GM21381 (cell line): ENCODE measurements around the gene SYT13.

Experiments
- ATAC-seq: cut with Tn5 transposase; IDR thresholded peaks from one replicate; pipeline ENCODE4 v1.9.1; 2021; ENCODE audit warnings: mild to moderate bottlenecking, moderate library complexity; ENCODE audit not compliant: unreplicated experiment

Gene SYT13, protein sequence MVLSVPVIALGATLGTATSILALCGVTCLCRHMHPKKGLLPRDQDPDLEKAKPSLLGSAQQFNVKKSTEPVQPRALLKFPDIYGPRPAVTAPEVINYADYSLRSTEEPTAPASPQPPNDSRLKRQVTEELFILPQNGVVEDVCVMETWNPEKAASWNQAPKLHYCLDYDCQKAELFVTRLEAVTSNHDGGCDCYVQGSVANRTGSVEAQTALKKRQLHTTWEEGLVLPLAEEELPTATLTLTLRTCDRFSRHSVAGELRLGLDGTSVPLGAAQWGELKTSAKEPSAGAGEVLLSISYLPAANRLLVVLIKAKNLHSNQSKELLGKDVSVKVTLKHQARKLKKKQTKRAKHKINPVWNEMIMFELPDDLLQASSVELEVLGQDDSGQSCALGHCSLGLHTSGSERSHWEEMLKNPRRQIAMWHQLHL

DNA sequence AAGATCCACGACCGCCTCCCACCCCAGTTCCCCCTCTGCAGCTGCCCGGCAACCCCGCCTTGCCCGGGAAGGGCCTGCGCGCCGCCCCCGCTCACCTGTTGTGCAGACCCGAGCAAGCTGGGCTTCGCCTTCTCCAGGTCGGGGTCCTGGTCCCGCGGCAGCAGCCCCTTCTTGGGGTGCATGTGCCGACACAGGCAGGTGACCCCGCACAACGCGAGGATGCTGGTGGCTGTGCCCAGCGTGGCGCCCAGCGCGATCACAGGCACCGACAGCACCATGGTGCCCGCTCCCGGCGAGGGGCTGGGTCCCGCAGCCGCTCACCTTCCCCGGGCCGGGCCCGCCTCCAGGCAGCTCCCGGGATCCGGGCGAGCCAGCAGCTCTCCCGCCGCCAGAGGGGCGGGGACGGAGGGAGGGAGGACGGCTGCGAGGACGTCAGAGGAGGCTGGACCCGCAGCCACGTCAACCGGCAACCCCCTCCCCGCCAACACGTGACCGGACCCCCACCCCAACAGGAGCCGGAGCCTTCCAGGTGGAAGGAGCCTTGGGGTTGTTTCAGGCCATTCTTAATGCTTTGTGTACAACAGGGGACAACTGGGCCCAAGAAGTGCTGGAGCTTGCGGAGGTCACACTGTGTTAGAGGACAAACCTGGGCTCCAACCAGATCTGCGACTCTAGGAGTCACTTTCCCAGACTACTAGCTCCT, at the start of gene SYT13:
Gene SYT13 (minus strand): TSS at position 412 of the 703 bp plus-strand sequence. CDS start 134 bp downstream, at position 278.
- no peak for ATAC-seq

DNA sequence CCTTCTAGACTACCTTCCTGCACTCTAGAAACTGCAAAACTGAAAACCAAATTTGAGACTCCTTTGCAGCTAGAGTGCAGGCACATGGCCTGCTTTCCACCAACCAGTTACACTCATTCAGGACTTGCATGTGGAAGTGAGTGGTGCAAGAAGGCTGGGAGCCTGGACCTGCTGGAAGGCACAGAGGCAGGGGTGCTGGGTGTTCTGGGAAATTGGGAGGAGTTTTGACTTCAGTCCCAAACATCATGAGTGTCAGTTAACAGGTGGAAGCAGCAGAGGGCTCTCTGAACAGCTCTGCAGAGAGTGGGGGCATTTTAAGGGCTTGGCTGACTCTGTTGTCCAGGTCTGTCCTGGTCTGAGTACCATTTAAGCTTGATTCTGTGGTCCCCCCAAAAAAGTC, 49.3 kb upstream of the SYT13 start:
- no peak for ATAC-seq

DNA sequence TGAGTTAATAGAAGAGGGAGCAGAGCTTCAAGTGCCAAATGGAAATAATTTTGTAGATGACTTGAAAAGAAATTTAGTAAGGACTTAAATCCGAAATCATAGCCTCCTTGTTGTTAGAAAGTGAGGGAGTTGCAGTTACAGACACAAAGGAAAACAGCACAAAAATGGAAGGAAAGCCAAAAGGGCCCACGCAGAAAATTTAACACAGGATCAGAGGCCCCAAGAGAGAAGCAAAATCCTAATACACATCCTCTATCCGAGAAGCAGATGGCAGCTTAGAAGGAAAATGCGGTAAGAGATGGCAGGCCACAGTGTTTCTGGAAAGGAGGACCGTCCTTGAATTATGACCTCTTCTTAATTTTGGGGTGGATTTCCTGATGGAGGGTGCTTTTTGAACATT, 48.7 kb upstream of the SYT13 start:
- no peak for ATAC-seq

DNA sequence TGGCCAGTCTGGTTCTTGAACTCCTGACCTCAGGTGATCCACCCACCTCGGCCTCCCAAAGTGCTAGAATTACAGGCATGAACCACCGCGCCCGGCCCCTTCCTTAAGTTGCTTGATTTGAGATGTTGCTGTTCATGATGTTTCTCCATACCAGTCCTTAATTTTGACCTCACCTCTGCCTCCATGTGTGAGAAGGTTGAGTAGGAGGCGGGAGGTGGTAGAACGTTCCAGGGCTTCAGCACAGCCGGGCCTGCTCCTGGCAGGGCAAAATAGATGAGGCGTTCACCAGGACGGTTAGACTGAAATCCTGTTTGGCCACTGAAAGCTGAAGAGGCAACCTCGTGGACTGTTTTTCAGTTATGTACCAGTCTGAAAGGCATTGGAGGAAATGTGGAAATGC, 48.3 kb upstream of the SYT13 start:
- ATAC-seq: no peak

DNA sequence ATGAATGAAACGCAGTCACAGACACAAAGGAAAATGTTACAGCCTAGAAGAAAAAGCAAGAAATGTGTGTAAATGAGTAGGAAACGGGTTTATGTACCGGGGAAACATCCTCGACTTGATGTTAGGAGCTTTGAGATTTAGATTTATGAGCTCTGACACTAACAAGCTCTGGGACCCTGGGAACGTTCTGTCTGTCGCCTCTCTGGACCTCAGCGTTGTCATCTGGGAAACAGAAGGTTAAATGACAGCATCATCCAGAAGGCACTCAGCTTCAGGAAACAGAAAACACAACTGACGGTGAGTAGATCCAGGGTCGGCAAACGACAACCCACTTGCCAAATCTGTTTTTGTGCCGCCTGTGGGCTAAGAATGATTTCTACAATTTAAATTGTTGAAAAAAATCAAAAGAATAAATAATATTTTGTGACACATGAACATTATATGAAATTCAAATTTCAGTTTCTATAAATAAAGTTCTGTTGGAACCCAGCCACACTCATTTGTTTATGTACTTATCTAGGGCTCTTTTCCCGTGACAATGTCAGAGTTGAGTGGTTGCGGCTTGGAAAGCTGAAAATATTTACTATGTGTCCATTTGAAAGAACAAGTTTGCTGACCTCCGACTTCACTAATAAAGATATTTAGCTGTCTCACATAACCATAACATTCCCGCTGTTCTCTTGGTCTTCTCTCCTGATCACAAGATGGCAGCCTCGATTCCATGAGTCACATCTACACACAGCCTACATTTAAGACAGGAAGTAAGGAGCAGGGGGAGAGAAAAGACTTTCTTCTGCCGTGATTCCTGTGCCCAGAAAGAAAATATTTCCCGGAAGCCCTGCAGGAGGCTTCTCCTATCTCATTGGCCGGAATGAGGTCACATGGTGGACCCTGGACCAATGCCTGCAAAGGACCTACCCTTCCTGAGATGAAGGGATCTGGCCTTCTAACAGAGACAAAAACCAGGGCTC, 47.1 kb upstream of the SYT13 start:
- no peak for ATAC-seq

DNA sequence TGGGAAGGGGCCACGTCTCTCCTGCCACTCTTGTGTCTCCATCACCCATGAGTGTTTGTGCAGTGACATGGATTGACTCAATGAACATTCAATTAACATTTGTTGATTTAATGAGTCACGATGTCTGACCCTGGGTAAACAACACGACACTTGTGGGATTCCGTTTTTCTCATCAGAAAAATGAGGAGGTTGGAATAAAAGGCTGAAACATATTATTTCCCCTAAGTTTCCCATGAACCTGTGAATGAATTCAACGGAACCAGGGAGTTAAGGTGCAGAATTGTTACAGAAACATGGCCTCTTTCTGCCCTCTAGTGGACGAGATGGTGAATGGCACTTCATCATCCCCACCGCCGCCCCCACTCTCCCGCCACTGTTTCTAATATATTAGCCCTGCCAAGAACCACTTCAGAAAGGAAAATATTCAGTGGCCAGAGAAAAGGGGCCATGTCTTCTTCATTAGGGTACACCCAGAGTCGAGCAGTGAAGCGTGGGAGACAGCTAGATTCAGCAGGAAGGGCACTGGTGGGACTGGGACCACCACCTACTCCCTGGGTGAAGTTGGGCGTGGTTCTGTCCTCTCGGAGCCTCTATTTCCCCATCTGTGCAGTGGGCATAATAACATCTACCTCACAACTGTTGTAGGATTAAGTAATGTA, 46.3 kb upstream of the SYT13 start:
- no peak for ATAC-seq

DNA sequence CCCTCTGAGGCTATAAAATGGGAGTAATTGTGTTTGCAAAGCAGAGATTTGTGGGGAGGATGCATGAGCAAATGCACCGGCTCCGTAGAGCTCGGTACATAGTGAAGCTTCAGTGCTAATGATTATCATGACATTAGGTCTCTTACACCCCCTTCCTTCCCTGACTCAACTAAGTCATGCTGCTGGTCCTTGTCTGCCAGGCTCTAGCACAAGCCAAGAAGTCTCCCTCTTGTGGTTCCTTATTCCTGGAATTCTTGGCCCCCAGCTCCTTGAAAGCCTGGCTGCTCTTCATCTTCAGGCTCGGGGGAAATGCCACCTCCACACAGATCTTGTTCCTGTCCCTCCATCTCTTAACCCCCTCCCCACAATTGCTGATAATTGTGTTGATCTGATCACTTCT, 45.7 kb upstream of the SYT13 start:
- ATAC-seq: no peak

DNA sequence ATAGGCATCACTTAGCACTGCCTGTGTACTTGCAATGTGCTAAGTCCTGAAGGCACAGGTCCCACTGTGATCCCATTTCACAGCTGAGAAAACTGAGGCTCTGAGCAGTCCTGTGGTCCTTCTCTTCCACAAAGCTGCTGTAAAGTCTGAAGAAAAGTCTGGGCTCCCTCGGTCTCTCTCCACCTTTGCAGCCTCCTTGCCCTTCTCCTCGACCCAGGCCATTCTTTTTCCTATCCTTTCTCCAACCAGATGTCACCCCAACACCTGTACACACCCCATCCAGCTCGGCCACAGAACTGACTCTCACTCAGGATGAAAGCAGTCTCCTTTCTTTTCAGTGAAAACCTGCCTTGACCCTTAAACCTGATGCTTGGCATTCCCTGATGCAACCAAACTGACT, 42.6 kb upstream of the SYT13 start:
- ATAC-seq: no peak

DNA sequence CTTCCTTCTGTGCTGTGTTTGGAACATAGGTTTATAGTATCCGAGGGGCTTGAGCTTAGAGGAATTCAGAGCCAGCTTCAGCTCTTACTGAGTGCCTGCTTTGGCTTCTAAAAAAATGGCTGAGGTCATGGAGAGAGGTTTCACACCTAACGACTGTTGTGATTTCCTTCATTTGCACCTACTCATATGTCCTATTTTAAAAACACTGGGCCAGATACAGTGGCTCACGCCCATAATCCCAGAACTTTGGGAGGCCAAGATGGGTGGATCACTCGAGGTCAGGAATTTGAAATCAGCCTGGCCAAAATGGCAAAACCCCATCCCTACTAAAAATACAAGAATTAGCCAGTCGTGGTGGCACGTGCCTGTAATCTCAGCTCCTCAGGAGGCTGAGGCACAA, 38.3 kb upstream of the SYT13 start:
- no peak for ATAC-seq

DNA sequence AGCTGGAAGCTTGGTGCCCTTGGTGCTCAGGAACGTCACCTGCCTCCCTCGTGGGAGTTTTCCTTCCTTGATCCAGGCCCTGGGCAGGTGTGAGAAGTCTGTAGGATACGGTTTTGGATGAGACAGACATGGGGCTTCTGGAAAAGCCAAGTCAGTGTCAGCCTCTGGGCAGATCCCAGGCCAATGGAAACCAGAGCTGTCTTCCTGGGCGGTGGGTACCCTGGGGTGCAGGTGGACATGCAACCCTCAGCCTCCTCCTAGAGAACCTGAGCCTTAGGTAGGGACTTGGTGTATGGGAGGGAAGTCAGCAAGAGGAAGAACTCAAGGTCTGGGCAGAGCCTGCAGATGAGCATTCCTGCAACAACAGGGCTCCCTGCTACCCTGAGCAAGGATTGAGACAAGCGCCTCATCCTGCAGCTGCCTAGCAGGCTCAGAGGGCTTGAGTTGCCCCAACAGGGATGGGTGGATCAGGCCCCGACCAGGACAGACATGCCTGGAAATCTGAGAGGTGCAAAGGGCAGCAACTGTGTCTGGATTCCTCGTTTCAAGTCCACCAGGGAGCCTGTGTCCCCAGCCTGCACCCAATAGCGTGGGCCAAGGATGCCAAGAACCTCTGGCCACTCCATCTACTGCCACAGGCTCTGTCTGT, 37.6 kb upstream of the SYT13 start:
- ATAC-seq: no peak

DNA sequence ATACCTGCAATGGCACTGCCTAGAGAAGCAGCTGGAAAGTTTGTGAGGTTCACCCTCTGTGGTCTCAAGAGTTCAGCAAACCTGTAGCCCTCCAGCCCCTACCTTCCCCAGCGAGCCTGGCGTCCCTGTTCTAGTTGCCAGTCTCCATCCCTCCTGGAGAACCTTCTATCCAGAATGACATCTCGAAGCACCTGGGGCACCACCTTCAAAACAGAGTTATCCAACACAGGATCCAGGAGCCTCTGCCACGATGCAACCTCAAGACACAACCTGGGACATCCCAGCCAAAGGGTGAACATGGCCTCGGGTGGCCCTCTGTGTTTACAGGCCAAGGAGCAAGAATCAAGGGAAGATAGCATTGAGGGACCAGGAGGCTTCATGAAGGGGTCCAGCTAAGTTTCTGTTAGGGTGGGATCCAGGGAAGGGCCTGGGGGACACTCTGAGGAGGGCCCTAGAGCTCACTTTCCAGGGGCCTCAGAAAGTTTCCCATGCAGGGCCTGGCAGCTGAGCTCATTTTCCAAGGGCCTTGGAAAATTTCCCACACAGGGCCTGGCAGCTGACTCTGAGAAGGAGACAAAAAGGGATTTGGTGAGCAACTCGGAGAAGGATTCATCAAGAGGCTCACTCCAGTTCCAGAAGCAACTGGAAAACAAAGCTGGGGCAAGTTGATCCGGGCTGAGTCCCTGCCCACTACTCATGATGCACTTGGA, 36.9 kb upstream of the SYT13 start:
- ATAC-seq: no peak

DNA sequence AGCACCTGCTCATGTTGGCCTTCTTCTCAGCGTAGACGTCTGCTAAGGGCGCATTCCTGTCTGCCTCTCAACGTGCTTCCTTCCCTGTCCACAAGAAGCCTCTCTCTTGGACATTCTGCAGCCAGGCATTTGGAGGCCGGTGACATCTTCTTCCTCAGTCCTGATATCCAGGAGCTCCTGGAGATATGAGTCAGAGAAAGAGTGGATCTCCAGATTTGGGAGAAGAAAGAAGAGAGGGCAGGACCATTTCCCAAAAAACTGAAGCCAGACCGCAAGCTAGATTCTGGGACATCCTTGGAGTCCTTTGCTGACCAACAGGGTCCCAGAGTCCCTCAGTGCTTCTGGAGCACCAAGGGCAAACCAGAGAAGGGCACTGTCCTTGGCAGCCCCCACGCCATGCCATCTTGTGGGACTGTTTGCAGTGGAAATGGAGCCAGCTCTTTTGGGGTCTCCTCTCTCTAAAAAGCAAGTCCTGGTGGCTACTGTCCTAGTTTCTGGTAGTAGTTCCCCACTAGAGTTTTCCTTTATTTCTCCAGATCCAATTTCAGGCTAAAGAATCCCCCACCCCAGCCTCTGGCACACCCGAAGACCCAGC, 36.1 kb upstream of the SYT13 start:
- no peak for ATAC-seq

DNA sequence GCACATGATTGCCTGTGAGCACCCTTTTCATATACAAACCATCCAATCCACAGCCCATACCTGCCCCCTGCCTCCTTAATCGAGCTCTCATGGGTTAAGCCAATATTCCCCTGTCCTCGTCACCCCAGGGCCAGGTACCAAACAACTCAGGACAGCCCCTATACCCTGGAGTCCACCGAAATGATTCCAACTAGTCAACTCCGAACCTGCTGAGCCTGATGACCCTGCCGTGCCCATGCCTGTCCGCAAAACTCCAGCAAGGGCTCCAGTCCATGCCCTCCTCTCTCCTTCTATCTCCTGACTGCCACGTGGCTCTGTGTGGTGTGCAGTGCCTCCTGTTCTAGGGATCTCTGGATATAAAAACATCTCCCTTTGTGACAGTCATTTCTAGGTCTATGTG, 35.5 kb upstream of the SYT13 start:
- ATAC-seq: no peak

DNA sequence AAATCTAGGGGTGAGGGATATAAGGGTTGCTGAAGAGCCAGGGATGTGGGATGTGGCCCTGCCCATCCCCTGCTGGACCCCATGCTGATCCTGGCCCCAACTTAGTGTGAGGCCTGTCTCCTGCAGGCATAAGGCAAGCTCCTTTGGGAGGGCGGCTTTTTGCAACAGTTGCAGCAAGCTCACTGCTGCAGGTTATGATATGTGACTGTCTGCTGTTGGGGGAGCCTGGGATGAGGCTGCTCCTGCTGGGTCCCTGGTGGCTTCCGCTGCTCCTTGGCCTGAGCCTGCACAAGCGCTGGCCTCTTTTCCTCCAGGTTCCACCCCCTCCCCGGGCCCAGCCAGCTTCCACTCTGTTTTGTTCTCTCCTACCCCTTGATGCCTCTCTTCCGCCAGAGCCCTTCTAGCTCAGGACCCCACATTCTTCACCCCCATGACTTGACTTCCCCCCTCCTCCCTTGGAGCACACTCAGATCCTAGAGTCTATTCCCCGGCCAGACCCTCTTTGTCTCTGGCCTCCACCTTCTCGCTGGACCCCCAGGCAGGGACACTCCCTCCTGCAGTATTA, 35.0 kb upstream of the SYT13 start:
- ATAC-seq: no peak

DNA sequence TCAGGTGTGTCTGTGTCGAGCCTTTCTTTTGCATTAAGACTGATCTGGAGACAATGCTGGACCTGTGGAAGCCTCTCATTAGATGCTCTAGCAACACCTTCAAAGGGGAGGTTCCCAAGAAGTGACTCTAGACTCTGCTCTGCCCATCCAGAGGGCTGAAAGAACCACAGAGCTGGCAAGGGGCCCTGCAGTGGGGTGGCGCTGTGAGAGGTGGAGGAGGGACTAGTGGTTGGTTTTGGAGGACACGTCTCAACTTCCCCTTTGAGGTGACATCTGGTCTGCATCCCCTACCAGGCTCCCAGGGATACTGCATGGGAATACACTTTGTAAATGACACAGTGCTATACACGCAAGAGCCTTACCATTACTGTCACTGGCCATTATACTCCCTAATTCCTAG, 34.2 kb upstream of the SYT13 start:
- ATAC-seq: no peak

DNA sequence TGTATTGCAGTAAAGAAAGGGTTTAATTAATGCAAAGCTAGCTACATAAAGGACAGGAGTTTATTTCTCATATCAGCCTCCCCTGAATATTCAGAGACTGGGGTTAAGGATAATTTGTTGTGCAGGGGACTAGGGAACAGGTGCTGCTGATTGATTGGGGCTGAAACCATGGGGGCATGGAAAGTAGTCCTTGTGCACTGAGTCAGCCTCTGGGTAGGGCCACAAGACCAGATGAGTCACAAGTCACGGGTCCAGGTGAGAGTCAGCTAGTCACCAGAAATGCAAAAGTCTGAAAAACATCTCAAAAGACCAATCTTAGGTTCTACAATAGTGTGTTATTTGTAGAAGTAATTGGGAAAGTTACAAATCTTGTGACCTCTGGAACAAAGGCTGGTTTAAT, 32.9 kb upstream of the SYT13 start:
- ATAC-seq: no peak

DNA sequence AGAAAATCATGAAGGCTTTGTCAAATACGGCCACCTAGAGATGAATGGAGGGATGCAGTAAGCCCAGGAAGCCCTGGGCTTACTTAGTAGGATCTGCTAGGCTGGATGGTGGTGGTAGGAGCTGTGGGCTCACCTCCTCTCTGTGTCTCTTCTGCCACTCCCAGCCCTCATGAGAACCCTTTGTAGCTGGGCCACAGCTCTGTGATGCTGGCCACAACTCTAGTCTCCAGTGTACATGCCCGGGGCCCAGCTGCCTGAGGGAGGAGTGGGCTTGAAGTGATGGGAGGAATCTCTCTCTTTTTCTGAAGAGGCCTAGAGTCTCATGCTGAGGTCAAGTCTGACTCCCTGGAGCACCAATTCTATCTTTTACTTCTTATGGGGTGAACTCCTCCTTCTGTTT, 32.4 kb upstream of the SYT13 start:
- no peak for ATAC-seq

DNA sequence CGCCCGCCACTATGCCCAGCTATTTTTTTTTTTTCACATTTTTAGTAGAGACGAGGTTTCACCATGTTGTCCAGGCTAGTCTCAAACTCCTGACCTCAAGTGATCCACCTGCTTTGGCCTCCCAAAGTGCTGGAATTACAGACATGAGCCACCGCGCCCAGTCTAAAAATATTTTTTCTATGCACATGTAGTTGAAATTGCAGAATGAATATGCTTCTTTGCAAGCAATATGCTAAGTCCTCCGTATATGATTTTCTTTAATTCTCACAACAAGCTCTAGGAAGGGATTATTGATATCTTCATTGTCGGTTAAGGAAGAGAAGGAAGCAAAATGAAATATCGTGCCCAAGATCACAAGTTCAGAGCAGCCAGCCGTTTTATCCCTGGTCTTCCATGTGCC, 30.1 kb upstream of the SYT13 start:
- ATAC-seq: no peak

DNA sequence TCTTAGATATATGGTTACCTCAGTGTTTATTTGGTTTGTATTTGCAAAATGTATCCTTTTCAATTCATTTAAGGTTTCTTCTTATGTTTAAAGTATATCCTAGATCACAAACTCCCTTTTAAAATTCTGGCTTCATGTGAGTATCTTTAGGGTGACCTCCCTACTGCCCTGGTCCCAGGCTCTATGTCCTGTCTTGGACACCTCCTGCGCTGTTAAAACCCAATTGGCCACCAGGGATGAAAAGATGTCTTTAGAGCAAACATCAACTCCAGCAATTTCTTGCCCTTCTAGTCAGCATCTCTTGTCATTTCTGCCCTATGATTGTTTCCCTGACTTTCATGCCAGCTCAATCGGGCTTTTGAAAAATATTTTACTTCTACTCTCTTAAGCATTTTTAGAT, 28.8 kb upstream of the SYT13 start:
- ATAC-seq: no peak
